GM19468 (cell line): Measurements from ENCODE around the gene ANO10.
"Not testable (repeated sequence)": the region's sequence is repeated elsewhere in the genome, so short reads cannot be mapped to it uniquely, and the experiment has no call there.

Experiments
- ATAC-seq: cut with Tn5 transposase; IDR thresholded peaks from one replicate; pipeline ENCODE4 v1.9.1; 2021; ENCODE audit warnings: mild to moderate bottlenecking, moderate library complexity, moderate number of reproducible peaks; ENCODE audit not compliant: unreplicated experiment; ENCODE audit errors: extremely low read depth

ANO10 gene

GRCh38 chr3:43632269-43632733 is 10.5 kb upstream of the ANO10 start:
- no peak for ATAC-seq

- ATAC-seq, result no peak
Observed at GRCh38 chr3:43629741-43630140, 7.9 kb upstream of the ANO10 start.

- ATAC-seq, result no peak
Observed at GRCh38 chr3:43629257-43629656, 7.4 kb upstream of the ANO10 start.

GRCh38 chr3:43627360-43627759 is 5.5 kb upstream of the ANO10 start:
- peak; percentile 41 for ATAC-seq

GRCh38 chr3:43624619-43625305 is 3.0 kb upstream of the ANO10 start:
- ATAC-seq, result no peak

GRCh38 chr3:43620831-43621655 is 768 bp downstream of the ANO10 start:
- no peak for ATAC-seq

GRCh38 chr3:43619588-43619987 is 2.2 kb downstream of the ANO10 start:
- no peak for ATAC-seq

- no peak for ATAC-seq
Observed at GRCh38 chr3:43618142-43618541, 3.7 kb downstream of the ANO10 start.

GRCh38 chr3:43616034-43616433 is 5.8 kb downstream of the ANO10 start:
- no peak for ATAC-seq

GRCh38 chr3:43615133-43615532 is 6.7 kb downstream of the ANO10 start:
- ATAC-seq, result no peak

- ATAC-seq, result no peak
Observed at GRCh38 chr3:43613976-43614375, 7.8 kb downstream of the ANO10 start.

GRCh38 chr3:43612419-43612818 is 9.4 kb downstream of the ANO10 start:
- ATAC-seq, result no peak

GRCh38 chr3:43609406-43609805 is 12.4 kb downstream of the ANO10 start:
- ATAC-seq, result no peak

- ATAC-seq, result no peak
Observed at GRCh38 chr3:43608751-43609150, 13.1 kb downstream of the ANO10 start.

- ATAC-seq, result no peak
Observed at GRCh38 chr3:43606284-43606683, 15.5 kb downstream of the ANO10 start.

GRCh38 chr3:43599959-43600358 is 21.9 kb downstream of the ANO10 start:
- ATAC-seq, result not testable (repeated sequence)

GRCh38 chr3:43597961-43598360 is 23.9 kb downstream of the ANO10 start:
- no peak for ATAC-seq

GRCh38 chr3:43596178-43596577 is 25.6 kb downstream of the ANO10 start:
- ATAC-seq, result not testable (repeated sequence)

- ATAC-seq, result not testable (repeated sequence)
Observed at GRCh38 chr3:43595280-43595679, 26.5 kb downstream of the ANO10 start.

GRCh38 chr3:43593588-43593987 is 28.2 kb downstream of the ANO10 start:
- ATAC-seq, result not testable (repeated sequence)

- not testable (repeated sequence) for ATAC-seq
Observed at GRCh38 chr3:43591866-43592265, 29.9 kb downstream of the ANO10 start.
